DMS153 treated with DMSO at 0.1 percent for 48 hours (cell line): ENCODE data around the gene DOK1.

Experiments
- DNase-seq: peaks from one replicate; lab custom pipeline; 2025; ENCODE audit not compliant: unreplicated experiment; lab: John Stamatoyannopoulos, UW

DOK1 gene

DNA sequence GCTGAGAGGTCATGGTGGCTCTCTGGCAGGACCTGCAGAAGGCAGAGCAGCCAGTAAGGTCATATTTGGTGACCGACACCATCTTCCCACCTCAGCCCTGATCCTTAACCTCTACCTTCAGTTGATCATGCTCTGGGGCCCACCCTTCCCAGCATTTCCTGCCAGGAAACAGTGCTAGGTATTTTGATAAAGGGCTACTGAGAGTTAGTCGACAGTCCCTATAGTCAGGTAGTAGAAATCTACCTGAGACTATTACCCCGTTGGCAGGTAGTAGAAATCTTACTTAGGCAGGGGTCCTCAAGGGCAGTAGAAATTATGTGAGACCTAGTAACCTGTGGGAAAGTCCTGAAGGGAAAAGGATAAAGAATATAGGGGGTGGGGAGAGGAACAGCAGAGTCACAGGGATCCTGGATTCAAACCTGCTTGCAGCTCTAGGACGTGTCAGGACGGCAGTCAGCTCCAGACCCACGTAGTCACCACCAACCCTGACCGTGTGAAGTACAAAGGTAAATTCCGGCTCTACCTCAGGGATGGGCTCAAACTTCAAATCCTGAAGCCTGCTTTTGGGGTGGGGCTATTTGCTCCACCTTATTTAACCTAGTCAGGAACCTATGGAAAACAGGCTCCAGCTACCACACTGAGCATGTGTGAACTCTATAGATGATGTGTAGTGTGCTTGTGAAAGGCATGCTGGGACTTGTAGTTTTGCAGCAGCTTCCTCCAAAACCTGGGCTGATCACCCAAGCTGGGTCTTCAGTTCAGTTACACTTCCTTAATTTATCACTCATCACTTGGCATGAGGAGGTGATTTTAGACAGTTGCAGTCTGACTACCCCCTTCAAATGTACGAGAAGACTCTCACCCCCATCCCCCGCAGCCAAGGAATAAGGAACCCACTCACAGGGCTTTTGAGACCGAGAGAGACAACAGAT is 28.5 kb upstream of the DOK1 start, which contains the start of gene DQX1:
Gene DQX1, minus strand, starts transcription at position 515 of the 932 bp plus-strand sequence. Its CDS starts 502 bp downstream, at position 13.
- DNase-seq: no peak

DNA sequence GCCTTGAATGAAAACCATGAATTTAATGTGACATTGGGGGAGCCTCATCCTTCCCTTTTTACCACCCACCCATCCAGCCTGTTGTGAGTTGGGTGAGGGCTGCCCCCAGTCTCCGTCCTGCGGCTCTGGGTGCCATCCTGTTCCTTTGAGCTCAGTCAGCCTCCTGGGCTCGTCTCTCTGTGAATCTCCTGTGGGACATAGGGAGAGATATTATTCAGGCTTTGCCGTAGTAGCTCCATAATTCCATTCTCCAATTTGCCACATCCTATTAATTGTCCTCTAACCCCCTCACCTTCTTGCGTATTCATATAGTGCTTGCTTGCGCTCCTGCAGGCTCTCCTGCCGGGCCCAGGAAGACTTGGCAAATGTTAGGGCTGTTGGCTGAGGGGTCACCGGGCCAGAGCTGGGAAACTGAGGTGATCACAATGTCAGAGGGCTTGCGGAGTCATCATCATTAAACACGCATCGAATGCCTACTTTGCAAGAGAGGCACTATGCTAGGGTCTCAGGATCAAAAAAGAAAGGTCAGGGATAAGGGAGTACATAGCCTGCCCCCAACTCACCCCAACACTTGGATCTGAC is 27.8 kb upstream of the DOK1 start:
- no peak for DNase-seq

DNA sequence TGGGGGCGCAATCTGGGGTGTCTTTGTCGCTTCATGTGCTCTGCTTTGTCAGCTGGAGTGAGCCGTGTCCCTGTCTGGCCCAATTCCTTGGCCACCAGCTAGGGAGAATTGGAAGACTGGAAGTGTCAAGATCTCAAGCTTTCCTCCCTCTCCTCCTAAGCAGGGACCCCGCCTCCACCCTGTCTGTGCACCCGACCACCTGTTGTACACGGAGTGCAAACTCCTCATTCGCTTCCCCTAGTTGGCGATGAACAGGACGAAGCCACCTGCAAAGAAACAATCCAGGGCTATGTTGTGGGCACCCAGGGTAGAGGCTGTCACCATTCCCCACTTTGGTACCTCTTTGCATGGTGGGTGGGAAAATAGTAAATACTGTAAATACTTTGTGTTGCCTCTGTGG is 26.8 kb upstream of the DOK1 start:
- no peak for DNase-seq

DNA sequence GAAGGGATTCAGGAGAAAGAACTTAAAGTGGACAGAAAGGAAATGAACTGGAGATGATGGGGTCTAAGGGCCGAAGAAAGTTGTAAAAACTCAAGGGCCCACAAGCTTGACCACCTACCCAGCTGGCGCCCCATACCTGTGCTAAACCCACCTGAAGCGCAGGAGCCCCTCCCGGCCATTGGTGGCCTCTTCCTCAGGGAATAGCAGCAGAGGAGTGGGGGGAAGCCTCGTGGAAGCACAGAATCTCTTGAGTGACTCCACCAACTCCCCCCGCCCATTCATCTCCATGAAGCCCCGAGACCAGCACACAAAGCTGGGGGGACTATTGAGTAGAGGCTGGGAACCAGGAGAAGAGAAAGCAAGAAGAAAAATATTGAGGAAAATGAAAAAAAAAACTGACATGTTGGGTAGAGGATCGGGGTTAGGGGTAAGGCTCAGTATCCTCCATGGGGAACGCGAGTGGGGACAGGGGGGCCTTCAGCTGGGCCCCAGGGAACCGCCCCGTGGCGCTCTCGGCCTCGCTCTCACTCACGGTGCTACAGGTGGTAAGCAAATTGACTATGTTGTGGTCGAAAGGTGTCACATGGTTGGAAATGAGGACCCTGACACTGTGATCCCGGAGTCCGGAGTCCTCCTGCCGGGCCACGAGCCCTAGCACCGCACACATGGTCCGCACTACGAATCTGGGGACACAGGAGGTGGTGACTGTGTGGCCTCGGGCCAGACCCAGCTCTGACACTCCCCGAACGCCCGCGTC is 25.7 kb upstream of the DOK1 start:
- DNase-seq: no peak

DNA sequence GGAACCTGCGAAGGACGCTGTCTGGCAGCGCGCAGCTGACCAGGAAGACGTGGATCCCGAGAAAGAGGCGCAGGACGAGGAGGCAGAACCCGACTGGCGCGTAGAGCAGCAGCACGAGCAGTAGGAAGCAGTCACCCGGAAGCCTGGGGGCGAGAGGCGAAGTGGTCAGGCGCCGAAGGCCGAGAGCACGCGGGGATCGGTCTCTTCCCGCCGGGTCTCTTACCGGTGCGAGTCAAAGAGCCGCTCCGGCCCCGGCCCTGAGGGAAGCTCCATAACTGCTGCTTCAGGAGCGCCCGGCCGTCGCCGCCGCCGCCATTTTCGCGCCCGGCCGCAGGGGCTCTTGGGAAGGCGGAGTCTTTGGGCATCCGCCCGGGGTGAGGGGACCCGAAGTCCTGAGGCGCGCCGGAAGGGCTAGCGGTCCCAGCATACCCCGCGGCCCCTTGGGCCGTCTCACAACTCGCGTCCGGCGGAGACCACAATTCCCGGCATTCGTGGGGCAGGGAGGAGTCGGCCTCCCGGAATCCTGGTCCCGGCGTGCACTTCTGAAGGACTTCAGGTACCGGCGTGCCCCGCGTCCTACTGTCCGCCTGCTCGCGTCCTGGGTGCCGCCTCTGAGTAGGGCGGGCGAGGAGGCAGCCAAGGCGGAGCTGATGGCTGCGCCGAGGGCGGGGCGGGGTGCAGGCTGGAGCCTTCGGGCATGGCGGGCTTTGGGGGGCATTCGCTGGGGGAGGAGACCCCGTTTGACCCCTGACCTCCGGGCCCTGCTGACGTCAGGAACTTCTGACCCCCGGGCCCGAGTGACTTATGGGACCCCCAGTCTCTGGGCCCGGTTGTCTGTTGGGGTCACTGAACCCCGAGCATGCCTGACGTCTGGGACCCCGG is 24.9 kb upstream of the DOK1 start, which contains the start of the genes AUP1 and HTRA2:
Gene AUP1, minus strand, starts transcription at position 350 of the 882 bp plus-strand sequence. Its CDS starts 77 bp downstream, at position 273.
Gene HTRA2, plus strand, starts transcription at position 577 of the 882 bp plus-strand sequence. Its CDS starts 74 bp downstream, at position 651.
- peak; percentile 90 for DNase-seq

DNA sequence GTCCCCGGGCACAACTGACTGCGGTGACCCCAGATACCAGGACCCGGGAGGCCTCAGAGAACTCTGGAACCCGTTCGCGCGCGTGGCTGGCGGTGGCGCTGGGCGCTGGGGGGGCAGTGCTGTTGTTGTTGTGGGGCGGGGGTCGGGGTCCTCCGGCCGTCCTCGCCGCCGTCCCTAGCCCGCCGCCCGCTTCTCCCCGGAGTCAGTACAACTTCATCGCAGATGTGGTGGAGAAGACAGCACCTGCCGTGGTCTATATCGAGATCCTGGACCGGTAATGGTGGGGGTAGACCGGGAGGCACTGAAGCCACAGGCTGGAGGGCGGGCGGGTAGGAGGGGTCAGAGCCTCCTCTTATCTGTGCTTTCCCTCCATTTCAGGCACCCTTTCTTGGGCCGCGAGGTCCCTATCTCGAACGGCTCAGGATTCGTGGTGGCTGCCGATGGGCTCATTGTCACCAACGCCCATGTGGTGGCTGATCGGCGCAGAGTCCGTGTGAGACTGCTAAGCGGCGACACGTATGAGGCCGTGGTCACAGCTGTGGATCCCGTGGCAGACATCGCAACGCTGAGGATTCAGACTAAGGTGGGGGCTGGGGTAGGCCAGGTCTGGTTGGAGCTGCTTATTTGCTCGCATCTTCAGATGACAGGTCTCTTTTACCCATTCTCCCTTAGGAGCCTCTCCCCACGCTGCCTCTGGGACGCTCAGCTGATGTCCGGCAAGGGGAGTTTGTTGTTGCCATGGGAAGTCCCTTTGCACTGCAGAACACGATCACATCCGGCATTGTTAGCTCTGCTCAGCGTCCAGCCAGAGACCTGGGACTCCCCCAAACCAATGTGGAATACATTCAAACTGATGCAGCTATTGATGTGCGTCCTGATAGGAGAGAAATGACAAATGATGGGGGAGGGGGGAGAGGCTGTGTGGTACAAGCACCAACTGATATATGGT is 24.0 kb upstream of the DOK1 start:
- no peak for DNase-seq

DNA sequence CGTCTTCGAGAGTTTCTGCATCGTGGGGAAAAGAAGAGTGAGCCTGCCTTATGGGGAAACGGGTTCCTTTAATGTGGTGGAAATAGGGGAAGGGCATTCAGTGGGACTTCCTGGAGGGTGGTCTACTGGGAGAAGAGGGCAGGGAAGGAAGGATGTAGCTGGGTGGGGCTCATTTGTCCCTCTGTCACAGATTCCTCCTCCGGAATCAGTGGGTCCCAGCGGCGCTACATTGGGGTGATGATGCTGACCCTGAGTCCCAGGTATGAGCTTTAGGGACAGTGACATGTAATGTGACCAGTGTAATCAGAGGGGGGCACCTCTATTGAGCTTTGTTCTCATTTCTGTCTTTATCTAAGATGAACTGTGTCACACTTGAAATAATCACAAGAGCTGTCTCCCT is 22.9 kb upstream of the DOK1 start:
- no peak for DNase-seq

DNA sequence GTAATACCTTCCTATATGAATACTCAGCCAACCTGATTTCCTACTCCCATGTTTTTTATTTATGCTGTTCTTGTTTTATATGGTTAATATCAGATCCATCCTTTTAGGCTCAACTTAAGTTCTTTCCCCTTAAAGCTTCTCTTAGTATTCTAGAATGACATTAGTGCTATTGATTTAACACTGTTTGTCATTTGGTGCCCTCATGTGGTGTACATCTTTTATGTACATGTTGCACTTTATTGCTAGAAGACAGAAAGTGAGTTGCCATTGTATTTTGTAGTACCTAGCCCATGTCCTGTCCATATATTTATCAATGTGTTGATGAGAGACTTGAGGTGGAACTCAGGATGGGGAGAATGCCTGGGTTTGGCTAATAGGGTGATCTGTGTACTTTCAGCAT is 22.3 kb upstream of the DOK1 start:
- no peak for DNase-seq

DNA sequence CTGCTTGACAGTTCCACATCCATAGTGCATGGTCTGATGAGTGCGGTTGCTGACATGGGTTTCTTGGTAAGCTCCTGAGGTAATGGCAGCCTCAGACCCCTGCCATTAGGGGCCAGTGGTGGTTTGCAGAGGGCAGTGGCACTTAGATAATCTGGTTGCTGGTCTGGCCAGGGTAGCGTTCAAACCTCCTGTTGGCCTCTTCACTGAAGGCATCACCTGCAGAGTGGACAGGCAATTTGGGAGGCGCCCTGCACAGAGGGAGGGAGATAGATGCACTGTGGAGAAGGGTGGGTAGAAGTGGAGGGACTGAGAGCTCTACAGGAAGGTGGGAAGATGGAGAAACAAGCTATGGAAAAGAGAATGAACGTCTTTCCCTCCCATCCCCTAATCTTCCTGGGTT is 21.1 kb upstream of the DOK1 start:
- no peak for DNase-seq

DNA sequence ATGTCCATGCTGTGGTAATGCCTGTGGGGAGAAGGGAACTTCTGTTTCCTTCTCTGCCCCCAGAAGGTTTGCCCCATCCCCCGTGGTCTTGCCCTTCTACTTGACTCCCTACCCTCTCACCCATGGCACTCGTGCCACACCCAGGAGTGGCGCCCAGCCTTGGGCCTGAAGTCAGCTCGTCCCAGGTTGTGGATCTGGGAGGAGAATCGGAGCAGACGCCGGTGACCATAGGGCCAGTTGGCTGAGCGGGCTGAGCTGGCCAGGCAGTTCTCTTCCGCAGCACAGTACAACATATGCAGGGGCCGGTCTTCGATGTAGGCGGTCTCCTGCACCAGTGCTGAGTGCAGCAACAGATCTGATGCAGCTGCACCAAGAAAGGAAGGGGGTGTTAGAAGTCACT is 20.1 kb upstream of the DOK1 start:
- DNase-seq: no peak

DNA sequence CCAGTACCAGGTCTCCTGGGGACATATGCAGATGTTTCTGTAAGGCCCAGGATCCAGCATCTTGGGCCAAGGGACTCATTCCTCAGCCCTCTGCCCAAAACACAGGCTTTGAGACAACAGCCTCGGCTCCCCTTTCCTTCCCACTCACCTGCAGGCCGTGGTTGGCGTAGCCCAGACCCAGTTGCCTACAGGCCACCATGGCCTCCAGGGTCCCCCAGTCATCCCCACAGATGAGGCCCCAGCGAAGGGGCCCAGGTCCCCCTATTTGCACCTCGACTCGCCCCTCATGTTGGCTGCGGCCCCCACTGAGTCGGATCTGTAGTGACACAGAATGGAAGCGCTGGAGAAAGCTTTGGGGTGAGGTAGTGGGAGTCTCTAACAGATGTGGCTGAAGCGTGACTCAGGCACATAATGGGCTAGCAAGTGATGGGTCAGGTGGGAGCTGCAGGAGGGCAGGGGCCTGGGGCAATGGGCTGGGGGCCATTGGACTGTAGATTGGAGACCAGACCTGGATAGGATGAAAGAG is 19.0 kb upstream of the DOK1 start:
- no peak for DNase-seq

DNA sequence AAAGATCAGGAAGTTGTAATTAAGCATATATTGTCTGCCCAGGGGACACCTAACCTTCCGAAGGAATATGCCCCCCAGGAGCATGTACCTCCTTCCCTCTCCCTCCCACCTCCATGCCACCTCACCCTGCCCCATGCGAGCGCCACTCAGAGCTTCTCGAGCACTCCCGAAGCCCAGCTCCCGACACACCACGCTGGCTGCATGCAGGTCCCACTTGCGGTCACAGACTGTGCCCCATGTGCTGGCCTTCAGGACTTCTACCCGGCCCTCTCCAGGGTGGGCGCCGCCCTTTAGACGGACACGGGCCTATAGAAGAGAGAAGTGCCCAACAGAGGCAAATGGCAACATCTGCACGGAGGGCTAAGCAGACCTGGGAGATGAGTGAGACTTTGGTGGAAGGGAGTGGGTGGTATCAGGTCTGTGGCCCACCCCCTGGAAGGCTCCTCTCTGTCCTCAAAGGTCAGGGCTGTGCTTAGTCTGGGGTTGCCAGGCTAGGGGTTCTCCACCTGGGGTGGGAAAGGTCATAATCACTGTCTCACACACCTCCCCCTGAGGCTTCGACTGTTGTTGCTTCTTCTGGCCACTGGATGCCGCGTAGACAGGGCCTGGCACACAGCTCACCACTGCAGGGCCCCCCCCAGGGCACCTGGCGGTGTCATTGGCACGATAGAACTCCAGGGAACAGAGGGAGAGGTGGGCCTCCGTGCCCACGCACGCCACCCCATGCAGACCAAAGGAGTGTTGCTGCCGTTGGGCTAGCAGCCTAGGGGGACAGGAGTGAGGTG is 18.2 kb upstream of the DOK1 start:
- no peak for DNase-seq

DNA sequence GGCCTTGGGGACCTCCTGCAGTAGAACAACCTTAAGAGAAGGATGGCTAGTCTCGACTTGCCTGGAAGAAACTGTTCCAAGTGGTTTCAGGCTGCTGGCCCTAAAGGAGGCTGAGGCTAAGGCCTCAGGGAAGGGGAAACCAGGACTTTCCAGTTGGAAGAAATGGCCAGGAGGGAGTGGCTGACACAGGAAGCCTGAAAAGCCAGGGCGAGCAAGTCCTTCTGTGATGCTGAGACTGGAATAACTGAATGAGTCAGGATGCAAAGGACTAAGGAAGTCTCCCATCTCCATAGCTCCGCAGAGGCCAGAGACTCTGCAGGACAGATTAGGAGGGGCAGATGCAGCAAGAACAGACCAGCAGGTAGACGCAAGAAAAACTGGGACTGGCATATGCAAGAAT is 17.4 kb upstream of the DOK1 start:
- no peak for DNase-seq

DNA sequence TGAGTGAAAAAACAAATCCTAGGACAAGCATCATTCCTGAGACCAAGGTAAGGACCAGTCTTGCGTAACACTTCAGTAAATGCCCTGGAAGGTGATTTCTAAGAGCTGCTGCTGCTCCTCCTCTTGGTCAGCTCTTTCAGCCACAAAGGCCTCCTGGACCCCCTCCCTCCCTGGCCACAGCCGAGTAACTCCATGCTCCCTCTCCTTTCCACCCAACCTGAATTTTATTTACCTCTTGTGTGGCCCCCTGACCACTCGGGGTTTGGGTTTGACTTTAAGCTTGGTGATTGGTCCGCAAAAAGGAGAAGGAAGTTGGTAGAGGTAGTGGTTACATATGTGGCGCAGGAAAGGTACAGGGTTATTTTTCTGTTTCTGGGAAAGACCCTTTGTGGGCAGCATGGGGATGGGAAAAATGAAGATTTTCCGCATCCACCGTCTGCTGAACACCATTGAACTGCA is 15.6 kb upstream of the DOK1 start:
- DNase-seq: no peak

DNA sequence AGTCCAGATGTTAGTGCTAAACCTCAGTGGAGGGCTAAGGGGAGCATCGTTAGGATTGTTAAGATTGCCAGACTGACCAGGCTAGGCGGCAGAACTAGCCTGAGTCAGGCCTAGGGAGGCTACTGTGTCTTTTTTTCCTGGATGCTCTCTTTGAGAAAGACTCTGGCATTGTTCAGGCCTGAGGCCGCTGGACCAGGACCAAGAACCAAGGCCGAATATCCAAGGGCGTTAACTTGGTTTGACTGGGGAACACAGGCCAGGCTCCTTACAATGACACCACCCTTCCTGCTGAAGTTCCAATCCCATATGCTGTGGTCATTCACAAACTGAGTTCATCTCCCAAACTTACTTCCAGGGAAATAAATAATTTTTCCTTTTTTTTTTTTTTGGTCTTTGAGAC is 14.2 kb upstream of the DOK1 start:
- DNase-seq: no peak

DNA sequence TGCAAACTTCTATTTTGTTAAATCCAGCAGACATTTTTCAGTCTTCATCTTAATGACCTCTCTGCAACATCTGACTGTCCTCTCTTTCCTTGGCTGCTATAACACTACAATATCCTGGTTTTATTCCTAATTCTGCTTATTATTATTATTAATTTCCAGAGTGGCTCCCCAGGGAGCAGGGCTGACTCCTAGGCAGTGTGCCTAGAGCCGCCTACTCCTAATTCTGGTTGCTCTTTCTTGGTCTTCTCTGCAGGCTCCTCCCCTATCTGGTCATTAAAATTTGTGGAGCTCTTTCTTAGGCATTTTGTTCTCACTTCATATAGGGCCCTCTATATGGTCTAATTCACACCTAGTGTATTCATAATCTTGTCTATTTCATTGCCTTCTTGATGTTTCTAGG is 11.5 kb upstream of the DOK1 start:
- DNase-seq: no peak

DNA sequence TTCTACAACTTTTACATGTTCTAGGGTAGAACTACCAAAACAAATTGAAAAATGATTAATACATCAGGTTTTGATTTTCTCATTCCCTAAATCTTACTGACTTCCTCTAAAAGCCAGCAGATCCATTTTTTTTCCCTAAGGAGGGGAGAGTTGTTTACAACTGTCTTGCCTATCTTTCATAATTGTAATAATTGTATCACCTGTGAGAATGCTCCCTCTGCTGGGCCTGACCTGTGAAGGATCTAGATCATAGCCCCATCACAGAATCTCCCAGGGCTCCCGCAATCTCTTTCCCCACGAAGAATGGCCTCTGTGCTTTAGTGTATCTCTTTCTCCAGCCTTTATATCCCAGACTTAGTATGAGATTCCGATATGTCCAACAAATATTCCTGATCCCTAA is 9.9 kb upstream of the DOK1 start:
- DNase-seq: no peak

DNA sequence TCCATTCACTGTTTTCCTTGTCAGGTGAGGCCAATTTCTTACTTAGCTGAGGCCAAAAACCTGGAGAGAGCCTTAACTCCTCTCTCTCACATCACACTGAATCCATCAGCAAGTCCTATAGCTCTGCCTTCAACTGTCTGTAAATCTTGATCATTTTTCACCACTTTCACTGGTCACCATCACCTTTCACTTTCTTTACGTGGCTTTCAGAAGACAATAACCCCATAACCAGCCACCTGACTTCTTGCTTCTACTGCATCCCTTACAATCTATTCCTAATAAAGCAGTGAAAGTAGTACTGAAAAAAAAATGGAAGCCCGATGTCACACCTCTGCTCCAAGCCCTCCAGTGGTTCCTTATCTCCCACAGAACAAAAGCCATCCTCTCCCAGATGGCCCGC is 8.5 kb upstream of the DOK1 start:
- no peak for DNase-seq
